ENCODE results near the gene PON2.

DNA sequence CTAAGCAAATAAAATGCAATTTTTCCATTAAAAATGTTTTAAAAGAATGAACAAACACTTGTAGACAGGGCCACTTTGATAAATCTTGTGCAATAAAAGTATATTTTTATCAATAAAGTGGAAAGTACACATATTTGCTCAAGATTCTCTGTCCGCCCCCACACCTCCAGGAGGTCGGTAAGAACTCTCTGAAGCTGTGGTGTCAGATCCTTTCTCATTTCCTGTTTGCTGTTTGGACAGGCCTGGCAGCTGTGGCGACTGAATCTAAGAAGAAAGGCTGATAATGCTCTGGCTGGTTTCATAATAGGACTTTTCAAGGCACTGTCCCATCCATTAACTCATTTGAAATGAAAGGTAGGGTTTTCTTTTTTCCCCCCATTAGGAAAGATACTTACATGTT, 35.6 kb upstream of the PON2 start:
- no peak for TF ChIP-seq POLR2A (IDR thresholded peaks at IDR 0.05)
- TF ChIP-seq, protein P1, sequence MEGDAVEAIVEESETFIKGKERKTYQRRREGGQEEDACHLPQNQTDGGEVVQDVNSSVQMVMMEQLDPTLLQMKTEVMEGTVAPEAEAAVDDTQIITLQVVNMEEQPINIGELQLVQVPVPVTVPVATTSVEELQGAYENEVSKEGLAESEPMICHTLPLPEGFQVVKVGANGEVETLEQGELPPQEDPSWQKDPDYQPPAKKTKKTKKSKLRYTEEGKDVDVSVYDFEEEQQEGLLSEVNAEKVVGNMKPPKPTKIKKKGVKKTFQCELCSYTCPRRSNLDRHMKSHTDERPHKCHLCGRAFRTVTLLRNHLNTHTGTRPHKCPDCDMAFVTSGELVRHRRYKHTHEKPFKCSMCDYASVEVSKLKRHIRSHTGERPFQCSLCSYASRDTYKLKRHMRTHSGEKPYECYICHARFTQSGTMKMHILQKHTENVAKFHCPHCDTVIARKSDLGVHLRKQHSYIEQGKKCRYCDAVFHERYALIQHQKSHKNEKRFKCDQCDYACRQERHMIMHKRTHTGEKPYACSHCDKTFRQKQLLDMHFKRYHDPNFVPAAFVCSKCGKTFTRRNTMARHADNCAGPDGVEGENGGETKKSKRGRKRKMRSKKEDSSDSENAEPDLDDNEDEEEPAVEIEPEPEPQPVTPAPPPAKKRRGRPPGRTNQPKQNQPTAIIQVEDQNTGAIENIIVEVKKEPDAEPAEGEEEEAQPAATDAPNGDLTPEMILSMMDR (IDR thresholded peaks at IDR 0.05), result no peak
